NT2/D1 (cell line): ENCODE data around the gene TCF4.

Experiments used
- SUZ12 ChIP-seq: IDR thresholded peaks from 2 replicates; pipeline ENCODE4 v1.6.1; 2011; ENCODE audit not compliant: insufficient read length, insufficient read depth; ENCODE audit errors: extremely low read depth
- YY1 ChIP-seq: IDR thresholded peaks from 2 replicates; pipeline ENCODE4 v1.6.1; 2011; ENCODE audit not compliant: insufficient read length, insufficient read depth

DNA sequence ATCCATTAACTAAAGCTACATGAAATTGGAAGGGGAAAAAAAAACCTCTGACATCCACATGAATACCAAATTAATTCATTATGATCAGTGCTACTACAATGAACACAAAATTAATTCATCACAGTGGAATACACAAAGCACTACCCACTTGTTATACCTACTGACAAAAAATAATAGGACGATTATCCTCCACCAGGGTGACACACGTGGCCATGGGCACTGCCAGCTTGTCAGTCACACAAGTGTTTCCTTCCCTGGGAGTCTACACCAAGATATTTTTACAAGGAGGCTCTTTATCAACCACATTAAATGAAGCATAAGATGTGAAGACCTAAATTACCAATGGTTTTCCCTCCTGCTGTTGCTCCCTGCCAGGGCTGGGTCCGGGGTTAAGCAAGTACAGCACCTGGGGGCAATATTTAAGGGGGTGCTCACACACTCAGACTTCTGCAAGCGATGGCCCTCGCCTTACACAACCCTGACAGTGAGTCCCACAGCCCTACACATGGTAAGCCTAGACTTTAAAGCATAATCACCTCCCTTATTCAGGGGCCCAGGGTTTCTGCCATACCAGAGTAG is 90.1 kb downstream of the TCF4 start:
- TF ChIP-seq YY1: no peak
- no peak for TF ChIP-seq SUZ12
